NB4 (cell line): Measurements from ENCODE around the gene BRD3.

Source experiments
- DNase-seq: peaks from one replicate; pipeline ENCODE4 v3.0.0; 2010; ENCODE audit warnings: low read depth
- H3K4me3 ChIP-seq: one replicate; pipeline ENCODE4 v1.5.1; 2011; ENCODE audit warnings: mild to moderate bottlenecking, low read depth, low read length, moderate library complexity
- CTCF ChIP-seq: IDR thresholded peaks from one replicate; pipeline ENCODE4 v1.5.1; 2012; ENCODE audit warnings: low read depth, low read length
- MAX ChIP-seq: IDR thresholded peaks from 2 replicates; pipeline ENCODE4 v1.6.1; 2011; ENCODE audit warnings: low read depth, low read length
- MYC ChIP-seq: IDR thresholded peaks from 2 replicates; pipeline ENCODE4 v1.6.1; 2011; ENCODE audit warnings: low read depth, low read length
- POLR2A ChIP-seq: IDR thresholded peaks from 2 replicates; pipeline ENCODE4 v1.6.1; 2011; ENCODE audit warnings: mild to moderate bottlenecking; ENCODE audit not compliant: insufficient read length; ENCODE audit errors: extremely low read depth

The BRD3 gene

GRCh38 chr9:134056483-134057306, 11.1 kb downstream of the BRD3 start:
- no peak for TF ChIP-seq CTCF
- DNase-seq: no peak
- H3K4me3 ChIP-seq: no peak overlapping the region

- DNase-seq: no peak
- no peak overlapping the region for H3K4me3 ChIP-seq
- TF ChIP-seq POLR2A (no peak), MAX (no peak), CTCF (no peak), MYC (no peak)
Observed at GRCh38 chr9:134055981-134056461, 11.8 kb downstream of the BRD3 start.

GRCh38 chr9:134054891-134055811, 12.7 kb downstream of the BRD3 start:
- TF ChIP-seq POLR2A (no peak), CTCF (no peak), MAX (no peak), MYC (no peak)
- no peak overlapping the region for H3K4me3 ChIP-seq
- no peak for DNase-seq

- TF ChIP-seq POLR2A (no peak), MAX (no peak), MYC (no peak), CTCF (no peak)
- H3K4me3 ChIP-seq: no peak overlapping the region
- no peak for DNase-seq
Observed at GRCh38 chr9:134053941-134054761, 13.7 kb downstream of the BRD3 start.

- TF ChIP-seq MYC (no peak), POLR2A (no peak), MAX (no peak), CTCF (no peak)
- DNase-seq: no peak
- H3K4me3 ChIP-seq: no peak overlapping the region
Observed at GRCh38 chr9:134053401-134053871, 14.4 kb downstream of the BRD3 start.
